AG04449 (cell line): ENCODE data around the gene REN.

ENCODE experiments used
- CTCF ChIA-PET: fragments of 350-600 bp; formaldehyde crosslinking; extraction: SDS; loops from one replicate; lab custom pipeline; 2021; ENCODE audit warnings: antibody characterized with exemption; lab: Yijun Ruan, JAX
- POLR2A ChIA-PET: fragments of 400-600, 350-600 bp; formaldehyde crosslinking; extraction: SDS; loops from one replicate; lab custom pipeline; 2020; ENCODE audit warnings: antibody characterized with exemption, inconsistent platforms; lab: Yijun Ruan, JAX
- DNase-seq: peaks from one replicate; pipeline ENCODE4 v3.0.0-alpha.2; 2010; ENCODE audit warnings: low read depth, low spot score
- H3K4me3 ChIP-seq: 2 replicates; pipeline ENCODE4 v1.5.1; 2011; ENCODE audit warnings: low read depth, mild to moderate bottlenecking, control low read depth, low read length
- TF ChIP-seq, protein P1 (sequence below): IDR thresholded peaks from one replicate; pipeline ENCODE4 v1.5.1; 2011; ENCODE audit warnings: mild to moderate bottlenecking, moderate library complexity, low read length, control low read depth, inconsistent platforms; ENCODE audit not compliant: insufficient read depth; ENCODE audit errors: missing control alignments

Gene REN

DNA sequence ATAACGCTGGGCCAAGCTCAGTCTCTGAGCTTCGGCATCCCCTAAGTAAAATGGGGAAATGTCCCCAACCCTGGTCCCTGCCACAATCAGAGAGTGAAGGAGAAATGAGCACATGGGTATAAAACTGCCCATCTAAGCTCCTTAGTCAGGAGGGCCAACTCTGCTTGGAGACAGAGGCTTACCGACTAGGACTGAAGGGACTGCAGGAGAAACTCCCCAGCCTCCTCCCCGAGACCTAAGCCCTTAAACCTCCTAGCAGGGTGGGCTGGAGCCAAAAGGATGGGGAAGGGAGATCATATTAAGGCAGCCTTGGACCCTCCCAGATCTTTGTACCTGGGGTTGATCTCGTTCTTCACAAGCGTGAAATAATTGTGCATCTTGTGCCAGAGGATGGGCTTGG, 19.8 kb downstream of the REN start:
- TF ChIP-seq, protein P1, sequence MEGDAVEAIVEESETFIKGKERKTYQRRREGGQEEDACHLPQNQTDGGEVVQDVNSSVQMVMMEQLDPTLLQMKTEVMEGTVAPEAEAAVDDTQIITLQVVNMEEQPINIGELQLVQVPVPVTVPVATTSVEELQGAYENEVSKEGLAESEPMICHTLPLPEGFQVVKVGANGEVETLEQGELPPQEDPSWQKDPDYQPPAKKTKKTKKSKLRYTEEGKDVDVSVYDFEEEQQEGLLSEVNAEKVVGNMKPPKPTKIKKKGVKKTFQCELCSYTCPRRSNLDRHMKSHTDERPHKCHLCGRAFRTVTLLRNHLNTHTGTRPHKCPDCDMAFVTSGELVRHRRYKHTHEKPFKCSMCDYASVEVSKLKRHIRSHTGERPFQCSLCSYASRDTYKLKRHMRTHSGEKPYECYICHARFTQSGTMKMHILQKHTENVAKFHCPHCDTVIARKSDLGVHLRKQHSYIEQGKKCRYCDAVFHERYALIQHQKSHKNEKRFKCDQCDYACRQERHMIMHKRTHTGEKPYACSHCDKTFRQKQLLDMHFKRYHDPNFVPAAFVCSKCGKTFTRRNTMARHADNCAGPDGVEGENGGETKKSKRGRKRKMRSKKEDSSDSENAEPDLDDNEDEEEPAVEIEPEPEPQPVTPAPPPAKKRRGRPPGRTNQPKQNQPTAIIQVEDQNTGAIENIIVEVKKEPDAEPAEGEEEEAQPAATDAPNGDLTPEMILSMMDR = no peak
- POLR2A ChIA-PET = no interaction called here
- no peak overlapping the region for H3K4me3 ChIP-seq
- CTCF ChIA-PET = no interaction called here
- DNase-seq = no peak

DNA sequence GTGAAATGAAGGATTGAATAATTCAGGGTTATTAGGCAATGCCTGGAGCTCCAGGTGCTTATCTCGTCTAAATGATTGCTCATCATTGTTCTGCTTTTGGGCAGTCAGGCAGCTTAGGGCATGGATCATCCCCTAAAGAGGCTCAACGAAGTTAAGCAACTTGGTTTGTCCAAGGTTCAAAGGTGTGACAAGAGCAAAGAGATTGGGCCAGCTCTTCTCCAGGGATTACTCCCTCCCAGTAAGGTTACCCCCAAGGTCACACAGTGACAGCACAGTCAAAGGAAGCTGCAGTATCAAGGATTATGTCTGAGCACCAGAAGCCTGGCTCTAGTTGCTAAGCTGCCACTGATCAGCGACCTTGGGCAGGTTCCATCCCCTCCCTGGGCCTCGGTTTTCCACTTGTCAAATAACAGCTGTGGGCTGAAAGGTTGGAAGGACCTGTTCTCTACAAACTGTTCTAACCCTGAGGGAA, 21.1 kb downstream of the REN start:
- no peak overlapping the region for H3K4me3 ChIP-seq
- ChIA-PET POLR2A (no interaction called here), CTCF (interaction anchor here (0.6 to 8.9 kb wide), 8 partner anchors 11 to 274 kb away, joined by 3 to 87 read pairs (median 5); partner anchors contain the start of gene GOLT1A)
- DNase-seq = no peak
- TF ChIP-seq, protein P1 = no peak

DNA sequence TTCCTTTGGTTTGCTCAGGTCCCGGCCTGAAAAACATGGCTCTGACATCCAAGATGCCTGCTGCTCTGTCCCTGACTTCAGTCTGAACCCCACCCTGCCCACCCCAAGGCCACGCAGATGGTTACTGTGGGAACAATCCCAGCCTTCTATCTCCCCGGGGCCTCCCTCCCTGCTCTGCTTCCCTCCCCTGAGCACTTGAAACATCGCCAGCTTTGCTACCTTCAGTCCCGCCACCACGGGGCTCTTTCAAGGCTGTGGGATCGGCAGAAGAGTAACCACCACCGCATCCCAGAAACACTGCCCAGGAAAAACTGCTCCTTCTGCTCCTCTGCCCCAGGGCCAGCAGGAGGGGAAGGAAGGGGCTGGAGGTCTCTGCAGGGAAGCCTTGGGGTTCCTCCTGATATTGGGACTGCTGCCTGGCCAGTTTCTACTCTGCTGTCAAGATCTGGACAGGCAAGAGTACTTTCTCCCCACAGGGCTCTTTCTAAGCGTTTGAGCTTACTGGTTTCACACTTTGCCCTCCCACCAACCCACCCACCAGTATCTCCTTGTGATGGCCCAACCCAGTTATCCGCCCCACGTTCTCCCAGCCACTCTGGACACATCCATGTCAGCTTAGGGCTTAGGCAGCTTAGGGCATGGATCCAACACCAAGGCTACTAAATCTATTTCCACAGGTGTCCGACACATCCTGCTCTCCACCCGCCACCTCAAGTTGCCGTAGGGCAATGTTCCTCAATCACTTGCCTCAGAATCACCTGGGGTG, 22.7 kb downstream of the REN start:
- CTCF ChIA-PET = interaction anchor here (1.4 to 26.8 kb wide), 5 partner anchors 14 to 278 kb away, joined by 4 to 1069 read pairs (median 17); partner anchors contain the start of gene SNRPE
- H3K4me3 ChIP-seq = no peak overlapping the region
- POLR2A ChIA-PET = no interaction called here
- TF ChIP-seq, protein P1 = no peak
- no peak for DNase-seq

DNA sequence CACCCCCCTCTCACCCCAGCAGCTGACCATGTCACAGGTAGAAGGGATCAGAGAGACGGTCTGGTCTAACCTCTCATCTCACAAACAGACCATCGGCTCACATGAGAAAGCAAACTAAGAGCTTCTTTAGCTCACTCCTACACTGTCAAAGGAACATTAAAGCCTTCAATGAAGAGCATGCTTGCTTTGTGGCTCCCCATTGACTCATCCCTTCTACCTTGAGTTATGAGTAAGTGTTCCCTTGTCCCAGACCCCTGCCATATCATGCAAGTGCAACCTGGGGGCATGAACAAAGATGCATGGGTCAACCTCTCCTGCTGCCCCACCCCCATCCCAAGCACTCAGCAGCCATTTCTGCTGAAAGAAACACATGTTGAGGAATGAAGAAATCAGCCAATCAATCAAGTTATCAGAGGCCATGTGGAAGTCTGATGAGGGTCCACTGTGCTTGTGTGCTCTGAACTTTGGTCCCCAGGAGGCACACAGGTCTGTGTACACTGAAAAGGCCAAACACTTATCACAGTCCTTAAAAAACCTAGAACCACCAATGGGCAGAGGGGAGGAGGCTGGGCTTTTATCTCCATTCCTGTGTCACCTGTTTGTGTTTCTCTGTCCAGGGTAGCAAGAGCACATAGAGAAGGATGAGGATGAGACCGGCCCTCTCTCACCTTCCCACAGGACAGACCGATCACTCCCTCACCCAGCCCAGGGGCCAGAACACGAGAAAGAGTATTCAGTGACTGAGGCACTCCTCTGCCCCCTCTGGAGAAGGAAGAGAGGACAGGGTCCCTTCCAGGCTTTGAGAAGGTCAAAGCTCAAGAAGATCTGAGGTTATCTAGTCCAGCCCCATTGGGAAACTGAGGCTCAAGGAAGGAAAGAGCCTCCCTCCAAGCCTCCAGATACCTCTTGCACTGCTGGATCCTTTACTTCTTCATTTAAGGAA, 23.8 kb downstream of the REN start:
- TF ChIP-seq, protein P1 = no peak
- ChIA-PET CTCF (interaction anchor here (1.0 to 26.8 kb wide), 7 partner anchors 8 to 277 kb away, joined by 4 to 1069 read pairs (median 5); partner anchors contain the start of gene SNRPE), POLR2A (no interaction called here)
- no peak for DNase-seq
- no peak overlapping the region for H3K4me3 ChIP-seq

DNA sequence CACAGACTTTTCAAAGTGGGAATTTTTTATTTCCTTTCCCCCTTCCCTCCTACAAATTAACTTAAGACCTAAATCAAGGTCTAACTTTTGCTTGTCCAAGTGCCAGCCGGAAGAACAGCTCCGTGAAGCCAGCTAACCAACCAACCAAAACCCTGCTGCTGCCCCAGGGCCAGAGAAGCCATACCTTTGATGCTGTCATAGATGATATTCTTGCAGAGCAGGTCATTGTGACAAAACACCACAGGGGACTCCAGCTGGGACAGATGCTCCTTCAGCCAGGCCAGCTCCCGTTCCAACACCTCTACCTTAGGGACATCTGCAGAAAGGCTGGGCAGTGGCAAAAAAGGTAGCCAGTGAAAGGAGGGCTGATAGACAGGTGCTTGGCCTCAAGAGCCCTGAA, 25.0 kb downstream of the REN start:
- no peak for DNase-seq
- no peak overlapping the region for H3K4me3 ChIP-seq
- POLR2A ChIA-PET = no interaction called here
- CTCF ChIA-PET = interaction anchor here (1.2 to 26.8 kb wide), 5 partner anchors 9 to 276 kb away, joined by 4 to 1069 read pairs (median 5); partner anchors contain the start of gene SNRPE
- TF ChIP-seq, protein P1 = no peak
